Mucosa of rectum (tissue), 2 donors: ENCODE results near the gene MEP1B.
"Not testable (repeated sequence)": the region's sequence is repeated elsewhere in the genome, so short reads cannot be mapped to it uniquely, and the experiment has no call there.

Source experiments
- H3K27ac ChIP-seq, 2 donors: one replicate each; pipeline ENCODE4 v1.7.0; 2013; ENCODE audit warnings: inconsistent platforms in 2 of 2, low read depth in 2 of 2, low read length in 2 of 2
- H3K27me3 ChIP-seq, 2 donors: one replicate each; pipeline ENCODE4 v1.7.0; 2013; ENCODE audit warnings: low read length in 2 of 2; ENCODE audit not compliant: control insufficient read depth in 2 of 2, insufficient read depth in 2 of 2
- H3K36me3 ChIP-seq, 2 donors: one replicate each; pipeline ENCODE4 v1.7.0; 2013; ENCODE audit warnings: low read length in 2 of 2; ENCODE audit not compliant: control insufficient read depth in 2 of 2, insufficient read depth in 2 of 2
- H3K4me1 ChIP-seq, 2 donors: one replicate each; pipeline ENCODE4 v1.7.0; 2013; ENCODE audit warnings: low read length in 2 of 2, mild to moderate bottlenecking in 1 of 2; ENCODE audit not compliant: control insufficient read depth in 2 of 2, insufficient read depth in 2 of 2
- H3K4me3 ChIP-seq, 2 donors: one replicate each; pipeline ENCODE4 v1.7.0; 2013; ENCODE audit warnings: low read length in 2 of 2
- H3K9ac ChIP-seq, 2 donors: one replicate each; pipeline ENCODE4 v1.7.0; 2013; ENCODE audit warnings: low read length in 2 of 2, low read depth in 1 of 2, mild to moderate bottlenecking in 1 of 2
- H3K9me3 ChIP-seq, 2 donors: one replicate each; pipeline ENCODE4 v1.7.0; 2013; ENCODE audit warnings: low read length in 2 of 2; ENCODE audit not compliant: control insufficient read depth in 2 of 2
- donor health status: healthy.
- donor health status: Normal muscosa, but diverticular disease.

The MEP1B gene

GRCh38 chr18:32208577-32208976 lies 18.7 kb downstream of the MEP1B start:
- H3K9me3 ChIP-seq, result no peaks in the 10 kb centered on the region
- H3K36me3 ChIP-seq, result no peaks in the 10 kb centered on the region
- no peak overlapping the region for H3K9ac ChIP-seq
- H3K27ac ChIP-seq, result peak overlapping the region; percentile 1 to 20
- H3K4me1 ChIP-seq, result peaks cover 6 to 9% of the 10 kb centered on the region in 2 donors
- no peaks in the 10 kb centered on the region for H3K27me3 ChIP-seq
- H3K4me3 ChIP-seq, result no peak overlapping the region

DNA sequence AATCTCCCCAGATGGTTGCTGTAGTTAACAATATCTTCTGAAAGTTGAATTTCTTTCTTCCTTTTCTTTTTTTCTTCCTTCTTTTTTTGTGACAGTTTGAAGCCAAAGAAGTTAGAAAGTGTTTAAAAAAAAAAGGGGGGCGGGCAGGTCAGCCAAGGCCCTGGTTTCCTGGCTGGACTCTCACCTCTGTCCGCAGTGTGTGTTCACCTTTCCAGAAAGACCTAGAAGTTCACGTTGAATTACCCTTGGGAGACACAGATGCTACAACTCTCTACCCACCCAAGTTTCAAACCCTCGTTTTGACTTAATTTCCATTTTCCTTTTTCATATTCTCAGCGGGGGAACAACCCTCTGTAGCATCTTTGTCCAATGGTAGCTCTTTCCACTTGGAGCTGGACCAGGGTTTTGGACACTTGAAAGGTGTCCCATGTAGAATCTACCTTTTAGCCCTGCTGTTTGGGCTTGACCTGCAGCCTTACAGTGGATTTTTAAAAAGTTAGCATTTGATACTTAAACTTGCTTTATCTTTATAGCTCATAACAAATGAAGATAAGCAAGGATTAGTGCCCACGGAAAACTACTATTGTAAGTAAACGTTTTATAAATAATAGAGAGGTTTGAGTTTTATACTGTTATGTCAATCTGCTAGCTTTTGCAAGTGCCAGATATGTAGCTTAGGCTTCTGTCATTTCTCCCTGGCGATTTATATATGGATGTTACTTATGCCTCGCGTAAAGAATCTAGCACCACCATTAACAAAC lies 20.0 kb downstream of the MEP1B start:
- H3K27ac ChIP-seq, result no peak overlapping the region
- H3K27me3 ChIP-seq, result no peaks in the 10 kb centered on the region
- no peaks in the 10 kb centered on the region for H3K36me3 ChIP-seq
- H3K9me3 ChIP-seq, result no peaks in the 10 kb centered on the region
- no peak overlapping the region for H3K9ac ChIP-seq
- peaks cover 6 to 9% of the 10 kb centered on the region in 2 donors for H3K4me1 ChIP-seq
- H3K4me3 ChIP-seq, result no peak overlapping the region

DNA sequence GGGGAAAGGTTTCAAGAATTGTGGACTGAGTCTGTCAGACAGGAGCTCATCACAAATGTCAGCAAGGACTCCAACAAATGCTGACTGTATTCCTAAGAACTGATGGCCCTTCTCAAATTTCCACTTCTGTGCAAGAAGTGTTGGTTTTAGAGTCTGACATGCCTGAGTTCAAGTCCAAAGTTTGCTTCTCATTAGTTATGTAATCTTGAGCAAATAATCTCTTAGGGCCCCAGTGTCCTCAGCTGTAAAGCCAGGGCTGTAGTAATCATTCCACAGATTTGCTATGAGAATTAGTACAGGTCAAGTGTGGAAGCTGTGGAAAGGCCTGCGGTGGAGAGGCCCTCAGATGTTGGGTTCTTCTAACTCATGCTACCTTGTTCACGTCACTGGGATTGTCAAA lies 23.9 kb downstream of the MEP1B start:
- no peaks in the 10 kb centered on the region for H3K27me3 ChIP-seq
- H3K27ac ChIP-seq, result no peak overlapping the region
- no peaks in the 10 kb centered on the region for H3K36me3 ChIP-seq
- H3K4me1 ChIP-seq, result peaks cover 0 to 3% of the 10 kb centered on the region in 2 donors
- H3K9ac ChIP-seq, result no peak overlapping the region
- no peak overlapping the region for H3K4me3 ChIP-seq
- H3K9me3 ChIP-seq, result no peaks in the 10 kb centered on the region

GRCh38 chr18:32216390-32216789 lies 26.6 kb downstream of the MEP1B start:
- no peaks in the 10 kb centered on the region for H3K27me3 ChIP-seq
- no peak overlapping the region for H3K27ac ChIP-seq
- no peaks in the 10 kb centered on the region for H3K36me3 ChIP-seq
- H3K4me1 ChIP-seq, result no peaks in the 10 kb centered on the region
- no peak overlapping the region for H3K9ac ChIP-seq
- H3K4me3 ChIP-seq, result no peak overlapping the region
- no peaks in the 10 kb centered on the region for H3K9me3 ChIP-seq

- H3K4me1 ChIP-seq, result no peaks in the 10 kb centered on the region
- H3K27ac ChIP-seq, result no peak overlapping the region
- H3K4me3 ChIP-seq, result no peak overlapping the region
- H3K9me3 ChIP-seq, result no peaks in the 10 kb centered on the region
- no peaks in the 10 kb centered on the region for H3K27me3 ChIP-seq
- H3K36me3 ChIP-seq, result no peaks in the 10 kb centered on the region
- H3K9ac ChIP-seq, result no peak overlapping the region
These were observed 29.7 kb downstream of the MEP1B start for GRCh38 chr18:32219431-32220018.

- H3K9me3 ChIP-seq, H3K9ac ChIP-seq, H3K4me3 ChIP-seq, H3K27ac ChIP-seq, H3K4me1 ChIP-seq, H3K36me3 ChIP-seq, H3K27me3 ChIP-seq: not testable (repeated sequence)
These were observed 43.5 kb downstream of the MEP1B start for GRCh38 chr18:32233348-32233747.

DNA sequence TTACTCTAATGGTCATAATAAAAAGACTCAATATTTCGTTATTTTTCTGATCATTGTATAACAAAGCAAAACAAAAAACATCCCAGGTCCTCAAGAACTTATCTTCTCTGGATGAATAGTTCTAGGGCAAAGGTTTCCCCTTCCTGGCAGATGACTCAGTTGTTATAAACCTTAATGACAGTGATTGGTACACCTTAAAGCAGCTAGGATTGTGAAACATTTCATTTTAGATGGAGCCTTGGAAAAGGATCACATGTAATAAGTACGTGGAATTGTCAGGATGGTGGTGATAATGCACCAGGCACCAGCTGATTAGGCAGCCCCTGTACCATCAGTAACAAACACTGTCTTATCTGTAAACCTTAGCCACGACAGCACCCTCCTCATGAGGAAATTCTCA lies 47.2 kb downstream of the MEP1B start:
- H3K4me3 ChIP-seq, result no peak overlapping the region
- H3K27me3 ChIP-seq, result no peaks in the 10 kb centered on the region
- no peaks in the 10 kb centered on the region for H3K9me3 ChIP-seq
- no peaks in the 10 kb centered on the region for H3K36me3 ChIP-seq
- peaks cover 0 to 11% of the 10 kb centered on the region in 2 donors for H3K4me1 ChIP-seq
- no peak overlapping the region for H3K27ac ChIP-seq
- H3K9ac ChIP-seq, result no peak overlapping the region

DNA sequence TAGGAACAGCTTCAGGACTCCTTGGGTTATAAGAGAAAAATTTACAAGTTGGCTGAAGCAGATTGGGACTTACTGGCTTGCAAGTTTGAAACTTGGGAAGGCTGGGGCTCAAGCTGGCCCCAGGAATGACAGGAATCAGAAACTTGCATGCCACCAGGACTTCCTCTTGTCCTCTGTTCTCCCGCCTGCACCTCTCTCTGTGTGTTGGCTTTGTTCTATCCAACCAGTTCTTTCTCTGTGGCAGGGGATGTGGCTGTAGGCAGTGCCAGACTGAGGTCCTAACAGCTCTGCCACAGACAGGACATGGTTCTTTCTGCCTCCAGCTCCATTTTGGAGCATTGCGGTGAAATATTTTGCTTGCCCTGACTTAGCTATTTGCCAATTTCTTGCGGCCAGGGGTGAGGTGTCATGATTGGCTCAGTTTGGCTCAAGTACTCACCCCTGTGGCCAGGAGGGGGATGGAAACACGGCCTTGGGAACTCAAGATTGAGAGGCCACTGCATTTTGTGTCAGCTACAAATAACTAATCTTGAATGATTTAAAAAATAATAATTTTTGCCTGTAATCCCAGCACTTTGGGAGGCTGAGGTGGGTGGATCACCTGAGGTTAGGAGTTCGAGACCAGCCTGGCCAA lies 48.9 kb downstream of the MEP1B start:
- H3K36me3 ChIP-seq, result no peaks in the 10 kb centered on the region
- no peaks in the 10 kb centered on the region for H3K27me3 ChIP-seq
- H3K27ac ChIP-seq, result no peak overlapping the region
- H3K9ac ChIP-seq, result no peak overlapping the region
- no peaks in the 10 kb centered on the region for H3K9me3 ChIP-seq
- no peak overlapping the region for H3K4me3 ChIP-seq
- peaks cover 0 to 18% of the 10 kb centered on the region in 2 donors for H3K4me1 ChIP-seq

- Histone ChIP-seq H3K9me3 (no peaks in the 10 kb centered on the region), H3K36me3 (no peaks in the 10 kb centered on the region), H3K27me3 (no peaks in the 10 kb centered on the region), H3K27ac (no peak overlapping the region), H3K9ac (no peak overlapping the region), H3K4me3 (no peak overlapping the region), H3K4me1 (peaks cover 0 to 10% of the 10 kb centered on the region in 2 donors)
These were observed 52.6 kb downstream of the MEP1B start for GRCh38 chr18:32242395-32242794.

GRCh38 chr18:32243358-32243757 lies 53.5 kb downstream of the MEP1B start:
- no peak overlapping the region for H3K4me3 ChIP-seq
- H3K27me3 ChIP-seq, result no peaks in the 10 kb centered on the region
- H3K9me3 ChIP-seq, result no peaks in the 10 kb centered on the region
- H3K36me3 ChIP-seq, result no peaks in the 10 kb centered on the region
- H3K9ac ChIP-seq, result no peak overlapping the region
- H3K27ac ChIP-seq, result no peak overlapping the region
- peaks cover 0 to 8% of the 10 kb centered on the region in 2 donors for H3K4me1 ChIP-seq
